HG02938 (cell line): ENCODE results near the gene ABRAXAS1.
"Not testable (repeated sequence)": the region's sequence is repeated elsewhere in the genome, so short reads cannot be mapped to it uniquely, and the experiment has no call there.

Experiments
- ATAC-seq: cut with Tn5 transposase; IDR thresholded peaks from one replicate; pipeline ENCODE4 v1.9.1; 2021; ENCODE audit warnings: mild to moderate bottlenecking, moderate library complexity; ENCODE audit not compliant: unreplicated experiment

Gene ABRAXAS1

GRCh38 chr4:83484500-83485461 lies at the start of gene ABRAXAS1:
TSS of gene ABRAXAS1 (minus strand) at chr4:83485100. CDS start at chr4:83485072, 28 bp downstream.
- peak; percentile 96 for ATAC-seq

DNA sequence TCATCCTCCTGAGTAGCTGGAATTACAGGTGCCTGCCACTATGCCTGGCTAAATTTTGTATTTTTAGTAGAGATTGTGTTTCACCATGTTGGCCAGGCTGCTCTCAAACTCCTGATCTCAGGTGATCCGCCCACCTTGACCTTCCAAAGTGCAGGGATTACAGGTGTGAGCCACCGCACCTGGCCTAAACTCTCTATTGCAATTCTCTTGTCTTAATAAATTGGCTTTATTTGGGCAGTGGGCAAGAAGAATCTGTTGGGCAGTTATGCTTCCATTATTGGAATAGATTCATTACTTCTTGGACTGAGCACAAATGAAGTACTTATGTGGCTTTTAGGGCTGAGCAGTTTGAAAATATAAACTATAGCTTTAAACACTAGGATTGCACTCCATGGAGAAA lies 42.8 kb upstream of the ABRAXAS1 start:
- no peak for ATAC-seq

DNA sequence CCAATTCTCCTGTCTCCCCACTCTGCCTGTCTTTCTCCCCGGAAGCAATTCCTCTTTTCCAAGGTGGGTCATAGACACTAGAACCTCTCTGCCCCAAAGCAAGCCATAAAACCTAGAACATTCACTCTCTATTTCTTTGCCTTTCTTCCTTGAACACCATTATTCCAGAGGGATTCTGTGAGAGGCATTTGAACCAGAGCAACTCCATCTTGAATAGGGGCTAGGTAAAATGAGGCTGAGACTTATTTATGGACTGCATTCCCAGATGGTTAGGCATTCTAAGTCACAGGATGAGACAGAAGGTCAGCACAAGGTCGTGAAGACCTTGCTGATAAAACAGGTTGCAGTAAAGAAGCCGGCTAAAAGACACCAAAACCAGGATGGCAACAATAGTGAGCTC lies 37.3 kb upstream of the ABRAXAS1 start:
- no peak for ATAC-seq

GRCh38 chr4:83516042-83516772 lies 31.3 kb upstream of the ABRAXAS1 start:
- ATAC-seq: no peak

- no peak for ATAC-seq
These were observed 25.5 kb upstream of the ABRAXAS1 start for GRCh38 chr4:83510442-83510841.

- not testable (repeated sequence) for ATAC-seq
These were observed 24.3 kb upstream of the ABRAXAS1 start for GRCh38 chr4:83509156-83509585.

- ATAC-seq: no peak
These were observed 20.1 kb upstream of the ABRAXAS1 start for GRCh38 chr4:83504996-83505395.

DNA sequence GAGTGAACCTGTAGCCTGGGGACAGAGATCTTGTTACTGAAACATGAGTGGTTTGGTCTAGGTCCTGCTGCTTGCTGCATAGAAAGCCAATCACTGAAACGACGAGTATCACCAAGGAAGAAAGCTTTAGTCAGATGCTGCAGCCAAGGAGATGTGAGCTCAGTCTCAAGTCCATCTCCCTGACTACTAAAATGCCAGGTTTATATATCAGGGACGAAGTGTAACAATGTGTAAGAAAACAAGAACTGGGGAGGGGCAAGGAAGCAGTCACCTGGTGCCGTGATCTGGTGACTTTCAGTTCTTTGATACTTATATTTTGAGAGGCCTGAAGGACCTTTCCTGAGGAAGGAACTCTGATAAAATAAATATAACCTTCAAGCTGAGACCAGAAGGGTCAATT lies 19.6 kb upstream of the ABRAXAS1 start:
- ATAC-seq: no peak

- ATAC-seq: no peak
These were observed 19.1 kb upstream of the ABRAXAS1 start for GRCh38 chr4:83503974-83504373.

- ATAC-seq: not testable (repeated sequence)
These were observed 16.8 kb upstream of the ABRAXAS1 start for GRCh38 chr4:83501671-83502070.

- no peak for ATAC-seq
These were observed 13.3 kb upstream of the ABRAXAS1 start for GRCh38 chr4:83498187-83498586.

GRCh38 chr4:83496085-83496917 lies 11.4 kb upstream of the ABRAXAS1 start:
- not testable (repeated sequence) for ATAC-seq

DNA sequence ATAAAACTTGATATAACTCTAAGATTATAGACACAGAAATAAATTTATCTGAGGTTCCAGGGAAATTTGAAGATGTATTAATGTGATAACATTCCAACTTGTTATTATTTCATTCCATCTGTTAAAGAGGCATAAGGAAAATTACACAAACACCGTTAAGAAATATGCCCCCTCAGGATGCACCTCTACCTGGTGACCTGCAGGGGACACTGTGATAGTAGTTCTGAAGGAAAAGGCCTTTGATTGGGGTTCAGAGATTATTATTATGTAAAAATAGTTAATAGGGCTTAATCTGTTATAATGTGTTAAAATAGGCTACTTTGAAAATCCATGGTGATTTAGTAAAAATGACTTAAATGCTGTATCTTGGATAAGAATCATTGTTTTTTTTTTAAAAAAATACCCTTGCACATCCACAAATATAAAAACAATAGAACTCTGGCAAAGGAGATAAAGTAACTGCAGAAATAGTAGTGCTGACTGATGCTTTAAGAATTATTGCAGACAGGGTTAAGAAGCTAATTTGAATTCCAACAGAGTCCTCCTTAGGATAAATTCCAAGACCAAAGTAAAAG lies 6.1 kb upstream of the ABRAXAS1 start:
- ATAC-seq: peak; percentile 67

DNA sequence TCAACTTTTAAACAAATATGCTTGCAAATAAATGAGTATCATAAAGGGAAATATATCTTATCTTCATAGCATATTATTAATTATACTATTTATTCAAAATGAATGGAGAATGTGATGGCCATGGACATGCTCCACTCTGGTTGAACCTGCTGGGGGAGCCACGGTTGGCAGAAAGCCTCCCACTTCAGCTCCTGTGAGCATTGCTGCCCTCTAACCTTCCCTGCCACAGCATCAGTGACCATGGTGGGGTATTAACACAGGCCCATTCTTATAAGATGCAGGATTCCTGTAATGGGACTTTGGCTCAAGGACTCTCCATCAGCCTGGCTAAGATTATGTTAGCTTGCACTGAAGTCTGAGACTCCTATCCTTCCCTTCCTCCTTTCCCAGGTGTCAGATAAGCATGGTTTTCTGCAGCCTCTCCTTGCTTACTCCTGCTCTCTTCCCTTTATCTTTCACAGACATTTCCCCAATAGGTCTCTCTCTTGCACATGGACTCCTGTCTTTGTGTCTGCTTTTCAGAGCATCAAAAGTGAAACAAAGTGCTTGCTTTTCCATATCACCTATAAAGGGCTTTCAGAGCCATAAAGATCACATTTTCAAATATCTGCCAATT lies 4.9 kb upstream of the ABRAXAS1 start:
- no peak for ATAC-seq

DNA sequence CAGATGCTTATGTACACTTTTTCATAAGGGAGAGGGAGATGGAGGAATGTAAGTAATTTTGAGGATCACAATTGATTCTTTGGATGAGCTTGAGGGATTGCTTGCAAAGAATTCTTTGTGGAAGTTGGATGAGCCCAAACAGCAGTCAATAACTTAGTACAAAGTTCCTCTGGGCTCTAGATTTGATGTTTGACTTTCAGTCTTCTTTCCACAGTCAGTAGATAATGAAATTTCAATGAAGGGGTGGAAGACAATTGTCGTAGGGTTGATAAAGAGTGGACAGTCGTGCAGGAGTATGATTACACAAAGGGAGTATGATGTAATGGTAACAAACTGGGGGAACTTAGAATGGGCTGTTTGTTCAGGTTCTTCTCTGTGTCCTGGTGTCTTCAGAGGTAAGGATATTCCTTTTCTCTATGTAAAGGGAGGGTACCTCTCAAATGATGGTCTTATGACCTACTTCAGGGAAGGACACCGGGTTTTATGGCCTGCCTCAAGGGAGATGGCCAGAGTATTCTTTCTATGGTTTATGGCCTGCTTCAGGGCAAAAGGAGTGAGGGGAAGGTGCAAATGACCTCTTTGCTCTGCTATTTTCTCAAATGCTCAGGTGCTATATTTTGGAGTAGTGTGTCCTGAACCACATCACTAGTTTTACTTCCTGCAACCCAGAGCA lies 1.7 kb upstream of the ABRAXAS1 start:
- no peak for ATAC-seq

DNA sequence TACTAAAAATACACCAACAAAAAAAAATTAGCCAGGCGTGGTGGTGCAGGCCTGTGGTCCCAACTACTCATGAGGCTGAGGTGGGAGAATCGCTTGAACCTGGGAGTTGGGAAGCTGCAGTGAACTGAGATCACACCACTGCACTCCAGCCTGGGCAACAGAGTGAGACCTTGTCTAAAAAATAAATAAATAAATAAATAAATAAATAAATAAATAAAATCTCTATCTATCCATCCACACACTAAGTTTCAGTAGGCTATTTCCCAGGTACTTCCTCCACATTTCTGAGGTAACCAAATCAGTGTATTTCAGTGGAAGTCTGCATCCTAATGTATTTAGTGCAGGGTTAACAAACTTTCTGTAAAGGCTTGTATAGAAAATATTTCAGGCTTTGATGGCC lies 10.9 kb downstream of the ABRAXAS1 start:
- ATAC-seq: no peak

- no peak for ATAC-seq
These were observed 11.5 kb downstream of the ABRAXAS1 start for GRCh38 chr4:83473423-83473822.

GRCh38 chr4:83456184-83456501 lies 28.8 kb downstream of the ABRAXAS1 start:
- no peak for ATAC-seq

DNA sequence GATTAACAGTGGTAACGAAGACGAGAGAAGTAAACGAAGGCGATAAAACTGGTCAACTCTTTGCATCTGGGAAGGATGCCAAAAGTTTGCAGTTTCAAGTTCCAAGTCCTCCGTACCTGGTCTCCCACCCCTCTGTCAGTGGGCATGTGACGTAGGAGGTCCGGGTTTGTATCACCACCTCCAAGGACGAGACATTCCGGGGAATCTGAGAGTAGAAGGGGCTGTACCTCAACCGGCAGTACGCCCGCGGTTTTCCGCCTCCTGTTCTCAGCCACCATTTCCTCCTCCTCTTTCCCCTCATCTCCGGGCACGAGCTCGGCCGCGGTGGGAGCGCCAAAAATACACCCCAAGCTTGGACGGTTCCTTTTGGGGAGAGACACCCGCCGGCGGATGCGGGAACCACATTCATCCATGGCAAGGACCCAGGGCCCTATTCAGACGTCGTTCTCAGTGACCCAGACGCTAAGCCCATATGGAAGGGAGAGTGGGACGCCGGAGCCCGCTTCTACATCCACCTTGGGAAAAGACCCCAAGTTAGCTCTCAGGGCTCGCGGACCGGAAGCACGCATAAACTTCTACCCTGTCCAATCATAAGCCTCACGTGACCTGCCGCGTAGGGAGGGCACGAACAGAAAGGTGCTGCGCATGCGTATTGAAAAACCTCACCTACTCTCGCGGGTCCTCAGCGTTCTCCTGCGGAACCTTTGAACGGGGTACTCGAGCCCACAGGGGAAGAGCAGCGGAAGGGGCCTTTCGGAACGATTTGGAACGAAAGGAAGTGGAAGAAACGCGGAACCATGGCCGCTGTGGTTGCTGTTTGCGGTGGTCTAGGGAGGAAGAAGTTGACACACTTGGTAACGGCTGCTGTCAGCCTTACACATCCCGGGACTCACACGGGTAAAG lies 29.4 kb downstream of the ABRAXAS1 start, which contains the start of the genes HELQ and MRPS18C:
Gene HELQ (minus strand): TSS at position 543 of the 903 bp plus-strand sequence. CDS start 130 bp downstream, at position 413.
Gene MRPS18C (plus strand): TSS at position 778 of the 903 bp plus-strand sequence. CDS start 20 bp downstream, at position 798.
- peak; percentile 91 for ATAC-seq
